Measurements from ENCODE around the gene FGF18.

DNA sequence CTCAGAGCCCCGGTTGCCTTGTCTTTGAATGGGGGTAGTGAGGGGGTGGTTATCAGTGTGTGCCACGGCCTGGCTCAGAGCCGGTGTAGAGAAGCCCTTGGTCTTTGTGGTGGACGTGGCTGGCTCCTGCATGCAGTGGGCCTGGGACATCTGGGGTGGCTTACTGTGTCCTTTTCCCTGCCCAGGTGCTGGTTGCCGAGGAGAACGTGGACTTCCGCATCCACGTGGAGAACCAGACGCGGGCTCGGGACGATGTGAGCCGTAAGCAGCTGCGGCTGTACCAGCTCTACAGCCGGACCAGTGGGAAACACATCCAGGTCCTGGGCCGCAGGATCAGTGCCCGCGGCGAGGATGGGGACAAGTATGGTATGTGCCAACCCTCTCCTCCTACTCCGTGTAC lies 16.5 kb downstream of the FGF18 start:
- TF ChIP-seq CTCF (IDR thresholded peaks at IDR 0.05; ENCODE audit: low read depth, low read length): no peak
- TF ChIP-seq EZH2phosphoT487 (IDR thresholded peaks at IDR 0.05; ENCODE audit: low read depth): no peak
